BE2C (cell line): Measurements from ENCODE around the gene GSTK1.

Source experiments
- DNase-seq: peaks from one replicate; pipeline ENCODE4 v3.0.0-alpha.2; 2020
- H3K27me3 ChIP-seq: fragments of 250-450 bp; sonication (Bioruptor Pico); 2 replicates; pipeline ENCODE4 v1.5.1; 2020; ENCODE audit warnings: mild to moderate bottlenecking
- H3K36me3 ChIP-seq: fragments of 250-450 bp; sonication (Bioruptor Pico); 2 replicates; pipeline ENCODE4 v1.5.1; 2020; ENCODE audit warnings: mild to moderate bottlenecking
- H3K4me1 ChIP-seq: fragments of 250-450 bp; sonication (Bioruptor Pico); 2 replicates; pipeline ENCODE4 v1.5.1; 2020
- H3K4me3 ChIP-seq: 2 replicates; pipeline ENCODE4 v1.5.1; 2011; ENCODE audit warnings: low read depth, low read length
- H3K9me3 ChIP-seq: fragments of 250-450 bp; sonication (Bioruptor Pico); 2 replicates; pipeline ENCODE4 v1.5.1; 2020
- CTCF ChIP-seq: IDR thresholded peaks from 2 replicates; pipeline ENCODE4 v1.5.1; 2012; ENCODE audit warnings: mild to moderate bottlenecking, low read depth, low read length

The GSTK1 gene

DNA sequence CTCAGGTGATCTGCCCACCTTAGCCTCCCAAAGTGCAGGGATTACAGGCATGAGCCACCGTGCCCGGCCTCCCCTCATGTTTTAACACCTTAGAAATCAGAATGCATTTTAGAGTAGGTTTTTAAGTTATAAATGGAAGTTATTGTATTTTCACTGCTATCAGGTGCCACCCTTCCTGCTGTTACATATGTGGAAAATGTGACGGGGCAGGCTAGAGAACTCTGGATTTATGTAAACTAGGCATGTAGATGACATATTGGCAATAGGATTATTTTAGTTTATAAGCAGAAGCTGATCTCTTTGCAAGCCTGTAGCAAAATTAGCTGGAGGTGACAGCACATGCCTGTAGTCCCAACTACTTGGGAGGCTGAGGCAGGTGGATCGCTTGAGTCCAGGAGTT lies 27.1 kb downstream of the GSTK1 start:
- Histone ChIP-seq H3K9me3 (no peaks in the 10 kb centered on the region), H3K36me3 (peaks cover 46% of the 10 kb centered on the region), H3K4me3 (peak overlapping the region; percentile 0; the same call in 1 of the 2 replicates), H3K27me3 (no peaks in the 10 kb centered on the region), H3K4me1 (no peaks in the 10 kb centered on the region)
- no peak for TF ChIP-seq CTCF
- no peak for DNase-seq

- TF ChIP-seq CTCF = no peak
- Histone ChIP-seq H3K9me3 (no peaks in the 10 kb centered on the region), H3K4me3 (no peak overlapping the region), H3K4me1 (no peaks in the 10 kb centered on the region), H3K36me3 (peaks cover 69% of the 10 kb centered on the region), H3K27me3 (no peaks in the 10 kb centered on the region)
- no peak for DNase-seq
These were observed 29.6 kb downstream of the GSTK1 start for GRCh38 chr7:143292876-143293275.

DNA sequence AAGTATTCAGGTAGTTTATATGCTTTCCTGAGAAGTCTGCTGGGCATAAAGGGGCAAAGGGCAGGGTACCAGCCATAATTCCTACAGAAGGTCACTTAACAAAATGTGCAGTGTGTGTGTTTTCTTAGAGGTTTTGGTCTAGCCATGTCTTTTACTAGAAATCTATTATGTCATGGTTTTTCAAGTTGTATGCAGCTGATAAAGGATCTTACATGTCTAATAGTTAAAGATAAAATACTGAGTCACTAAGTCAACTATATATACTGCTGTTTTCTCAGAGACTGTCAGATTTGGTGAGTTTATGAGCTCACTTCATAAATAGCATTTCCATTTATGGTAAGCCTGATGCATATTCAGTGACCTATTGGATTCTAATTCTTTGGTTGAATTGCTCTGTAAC lies 32.6 kb downstream of the GSTK1 start:
- DNase-seq = no peak
- no peak overlapping the region for H3K4me3 ChIP-seq
- H3K27me3 ChIP-seq = no peaks in the 10 kb centered on the region
- TF ChIP-seq CTCF = no peak
- H3K36me3 ChIP-seq = peaks cover 85% of the 10 kb centered on the region
- no peaks in the 10 kb centered on the region for H3K4me1 ChIP-seq
- H3K9me3 ChIP-seq = no peaks in the 10 kb centered on the region

DNA sequence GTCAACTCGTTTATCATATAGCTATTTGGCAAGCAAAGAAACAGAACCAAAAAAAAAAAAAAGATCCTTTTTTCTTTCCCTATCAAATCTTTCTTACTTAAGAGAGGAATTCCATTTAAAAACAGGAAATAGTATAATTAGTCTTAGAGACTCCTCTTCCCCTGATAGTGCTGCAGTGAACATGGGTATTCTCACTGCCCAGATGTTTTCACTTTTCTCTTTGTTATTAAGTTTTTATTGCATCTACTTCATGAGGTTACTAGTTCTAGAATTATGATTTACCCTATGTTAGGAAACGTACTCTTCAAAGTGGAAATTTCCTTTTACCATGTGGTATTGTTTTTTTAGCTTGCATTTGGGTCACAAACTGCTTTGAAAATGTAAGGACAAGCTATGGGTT lies 33.4 kb downstream of the GSTK1 start:
- no peaks in the 10 kb centered on the region for H3K9me3 ChIP-seq
- H3K36me3 ChIP-seq = peaks cover 88% of the 10 kb centered on the region
- no peak for TF ChIP-seq CTCF

DNA sequence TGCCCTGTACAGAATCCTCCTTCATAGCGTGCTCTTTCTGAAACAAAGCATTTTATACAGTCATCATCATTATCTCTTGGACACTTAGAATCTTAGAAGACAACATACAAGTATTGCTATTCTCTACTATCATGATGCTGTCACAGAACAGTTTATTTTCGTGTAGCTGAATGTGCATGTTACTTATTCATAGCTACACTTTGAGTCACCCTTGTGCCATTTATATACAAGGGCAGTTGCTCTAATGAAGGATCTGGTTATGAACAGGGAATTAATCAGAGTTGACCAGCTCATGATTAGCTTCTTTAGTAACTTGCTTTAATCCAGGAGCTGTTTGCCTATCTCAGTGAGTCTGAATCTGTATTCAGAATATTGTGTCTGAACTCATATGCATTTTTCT lies 36.1 kb downstream of the GSTK1 start:
- DNase-seq = no peak
- Histone ChIP-seq H3K27me3 (no peaks in the 10 kb centered on the region), H3K9me3 (no peaks in the 10 kb centered on the region), H3K4me1 (no peaks in the 10 kb centered on the region), H3K36me3 (peaks cover 88% of the 10 kb centered on the region), H3K4me3 (no peak overlapping the region)
- no peak for TF ChIP-seq CTCF

More for the DNA sequence above, 33.4 kb downstream of the GSTK1 start:
- no peak for DNase-seq
- Histone ChIP-seq H3K4me1 (no peaks in the 10 kb centered on the region), H3K27me3 (no peaks in the 10 kb centered on the region), H3K4me3 (no peak overlapping the region)

GRCh38 chr7:143299840-143300239 lies 36.6 kb downstream of the GSTK1 start:
- TF ChIP-seq CTCF = peak; percentile 79
- Histone ChIP-seq H3K9me3 (no peaks in the 10 kb centered on the region), H3K4me3 (no peak overlapping the region), H3K36me3 (peaks cover 88% of the 10 kb centered on the region), H3K4me1 (no peaks in the 10 kb centered on the region), H3K27me3 (no peaks in the 10 kb centered on the region)
- DNase-seq = peak; percentile 55
